ENCODE measurements around the gene CCDC24. TPM values are rescaled to one million over a fixed set of nuclear protein-coding genes. Genes with fewer than 3 reads are reported as not detected.
A peak's percentile ranks its signal among the peaks of the same experiment; 100 is the strongest.

The CCDC24 gene
- total RNA-seq, 1 donor from 2014 or later = 4.2 TPM

- Histone ChIP-seq H3K4me1 (ENCODE audit: insufficient read depth, low read length) (peaks cover 15% of the 10 kb centered on the region), H3K79me2 (ENCODE audit: insufficient read depth, low read length) (no peaks in the 10 kb centered on the region), H3K4me2 (ENCODE audit: low read length) (no peak overlapping the region), H3K27me3 (ENCODE audit: insufficient read depth, low read length) (no peaks in the 10 kb centered on the region), H2AFZ (ENCODE audit: low read depth, low read length) (no peak overlapping the region), H3K36me3 (ENCODE audit: insufficient read depth, low read length) (no peaks in the 10 kb centered on the region), H3K9me3 (ENCODE audit: insufficient read depth, low read depth, low read length) (no peaks in the 10 kb centered on the region), H3K9ac (ENCODE audit: low read length) (no peak overlapping the region), H3K4me3 (ENCODE audit: insufficient read depth, low read depth, low read length) (no peak overlapping the region), H3K27ac (ENCODE audit: low read depth, low read length) (no peak overlapping the region), H4K20me1 (ENCODE audit: insufficient read depth, low read length) (no peaks in the 10 kb centered on the region)
- no peak for TF ChIP-seq EZH2 (IDR thresholded peaks at IDR 0.05; ENCODE audit: insufficient read depth, low read length)
- TF ChIP-seq CTCF (IDR thresholded peaks at IDR 0.05; ENCODE audit: insufficient read depth, low read depth, low read length) = no peak
- DNase-seq (ENCODE audit: low read depth) (no peak), FAIRE-seq (no peak)
- Mint-ChIP-seq H3K27me3 (ENCODE audit: low read depth, unreplicated experiment) (peaks cover 5% of the 10 kb centered on the region), H3K4me1 (ENCODE audit: low read depth, unreplicated experiment) (peaks cover 16% of the 10 kb centered on the region), H3K9me3 (ENCODE audit: unreplicated experiment) (no peaks in the 10 kb centered on the region), H3K4me3 (ENCODE audit: unreplicated experiment) (no peak overlapping the region), H3K27ac (ENCODE audit: unreplicated experiment) (no peak overlapping the region), H3K36me3 (ENCODE audit: low read depth, unreplicated experiment) (peaks cover 23% of the 10 kb centered on the region)
Observed at GRCh38 chr1:44025816-44026215, 34.4 kb downstream of the CCDC24 start.

GRCh38 chr1:44027320-44027719 is 35.9 kb downstream of the CCDC24 start:
- H3K27ac ChIP-seq (ENCODE audit: low read depth, low read length) = no peak overlapping the region
- DNase-seq (ENCODE audit: low read depth) (no peak), FAIRE-seq (no peak)
- Mint-ChIP-seq H3K4me1 (ENCODE audit: low read depth, unreplicated experiment) (peaks cover 16% of the 10 kb centered on the region), H3K36me3 (ENCODE audit: low read depth, unreplicated experiment) (peaks cover 19% of the 10 kb centered on the region), H3K4me3 (ENCODE audit: unreplicated experiment) (no peak overlapping the region), H3K27ac (ENCODE audit: unreplicated experiment) (no peak overlapping the region), H3K27me3 (ENCODE audit: low read depth, unreplicated experiment) (peaks cover 5% of the 10 kb centered on the region), H3K9me3 (ENCODE audit: unreplicated experiment) (no peaks in the 10 kb centered on the region)
- H3K9ac ChIP-seq (ENCODE audit: low read length) = no peak overlapping the region
- no peak overlapping the region for H3K4me3 ChIP-seq (ENCODE audit: insufficient read depth, low read depth, low read length)
- H3K4me2 ChIP-seq (ENCODE audit: low read length) = no peak overlapping the region
- TF ChIP-seq EZH2 (IDR thresholded peaks at IDR 0.05; ENCODE audit: insufficient read depth, low read length) (no peak), CTCF (IDR thresholded peaks at IDR 0.05; ENCODE audit: insufficient read depth, low read depth, low read length) (no peak)
- no peaks in the 10 kb centered on the region for H3K9me3 ChIP-seq (ENCODE audit: insufficient read depth, low read depth, low read length)
- no peak overlapping the region for H2AFZ ChIP-seq (ENCODE audit: low read depth, low read length)
- H3K36me3 ChIP-seq (ENCODE audit: insufficient read depth, low read length) = no peaks in the 10 kb centered on the region
- peaks cover 15% of the 10 kb centered on the region for H3K4me1 ChIP-seq (ENCODE audit: insufficient read depth, low read length)
- H3K27me3 ChIP-seq (ENCODE audit: insufficient read depth, low read length) = no peaks in the 10 kb centered on the region
- no peaks in the 10 kb centered on the region for H4K20me1 ChIP-seq (ENCODE audit: insufficient read depth, low read length)
- H3K79me2 ChIP-seq (ENCODE audit: insufficient read depth, low read length) = no peaks in the 10 kb centered on the region

GRCh38 chr1:44029260-44029910 is 38.0 kb downstream of the CCDC24 start:
- Mint-ChIP-seq H3K27ac (ENCODE audit: unreplicated experiment) (peak overlapping the region; percentile 96), H3K4me1 (ENCODE audit: low read depth, unreplicated experiment) (peaks cover 16% of the 10 kb centered on the region), H3K36me3 (ENCODE audit: low read depth, unreplicated experiment) (peaks cover 12% of the 10 kb centered on the region), H3K9me3 (ENCODE audit: unreplicated experiment) (no peaks in the 10 kb centered on the region), H3K27me3 (ENCODE audit: low read depth, unreplicated experiment) (peaks cover 5% of the 10 kb centered on the region), H3K4me3 (ENCODE audit: unreplicated experiment) (peak overlapping the region; percentile 96)
- Histone ChIP-seq H3K9ac (ENCODE audit: low read length) (peak overlapping the region; percentile 73), H3K79me2 (ENCODE audit: insufficient read depth, low read length) (no peaks in the 10 kb centered on the region), H2AFZ (ENCODE audit: low read depth, low read length) (peak overlapping the region; percentile 82), H3K36me3 (ENCODE audit: insufficient read depth, low read length) (no peaks in the 10 kb centered on the region), H3K27me3 (ENCODE audit: insufficient read depth, low read length) (no peaks in the 10 kb centered on the region), H3K4me2 (ENCODE audit: low read length) (peak overlapping the region; percentile 95), H3K9me3 (ENCODE audit: insufficient read depth, low read depth, low read length) (no peaks in the 10 kb centered on the region), H3K4me3 (ENCODE audit: insufficient read depth, low read depth, low read length) (peak overlapping the region; percentile 77), H3K4me1 (ENCODE audit: insufficient read depth, low read length) (peaks cover 15% of the 10 kb centered on the region), H3K27ac (ENCODE audit: low read depth, low read length) (no peak overlapping the region), H4K20me1 (ENCODE audit: insufficient read depth, low read length) (no peaks in the 10 kb centered on the region)
- DNase-seq (ENCODE audit: low read depth) (no peak), FAIRE-seq (no peak)
- no peak for TF ChIP-seq CTCF (IDR thresholded peaks at IDR 0.05; ENCODE audit: insufficient read depth, low read depth, low read length)
